Osteocyte (in vitro differentiated cells): Measurements from ENCODE around the gene ATAD1. TPM values are rescaled to one million over a fixed set of nuclear protein-coding genes. Genes with fewer than 3 reads are reported as not detected.

Source experiments
- DNase-seq: peaks from one replicate; pipeline ENCODE4 v3.0.0; 2021; ENCODE audit warnings: mixed read lengths; ENCODE audit not compliant: unreplicated experiment; ENCODE audit errors: extremely low spot score
- H3K27ac Mint-ChIP-seq: one replicate; pipeline ENCODE4 v1.8.0; 2021; ENCODE audit warnings: mild to moderate bottlenecking, mixed read lengths; ENCODE audit not compliant: unreplicated experiment
- H3K27me3 Mint-ChIP-seq: one replicate; pipeline ENCODE4 v1.8.0; 2021; ENCODE audit warnings: mixed read lengths; ENCODE audit not compliant: unreplicated experiment
- H3K36me3 Mint-ChIP-seq: one replicate; pipeline ENCODE4 v1.8.0; 2021; ENCODE audit warnings: mixed read lengths; ENCODE audit not compliant: unreplicated experiment
- H3K4me1 Mint-ChIP-seq: one replicate; pipeline ENCODE4 v1.8.0; 2021; ENCODE audit warnings: mixed read lengths; ENCODE audit not compliant: unreplicated experiment
- H3K4me3 Mint-ChIP-seq: one replicate; pipeline ENCODE4 v1.8.0; 2021; ENCODE audit warnings: mild to moderate bottlenecking, moderate library complexity, mixed read lengths; ENCODE audit not compliant: unreplicated experiment
- H3K9me3 Mint-ChIP-seq: one replicate; pipeline ENCODE4 v1.8.0; 2021; ENCODE audit warnings: mixed read lengths; ENCODE audit not compliant: unreplicated experiment
- total RNA-seq: library from RNA; stranded (reverse); gene quantifications from 2 replicates; pipeline ENCODE4 v1.2.1, GENCODE V29; 2021
- TF ChIP-seq, protein P1 (sequence below): fragments of 200-600 bp; sonication (generic); IDR thresholded peaks from 2 replicates; pipeline ENCODE4 v1.5.0; 2021; ENCODE audit warnings: antibody characterized with exemption, mild to moderate bottlenecking, moderate library complexity

ATAD1 gene
- total RNA-seq, 1 donor from 2014 or later, result 63.2 TPM

DNA sequence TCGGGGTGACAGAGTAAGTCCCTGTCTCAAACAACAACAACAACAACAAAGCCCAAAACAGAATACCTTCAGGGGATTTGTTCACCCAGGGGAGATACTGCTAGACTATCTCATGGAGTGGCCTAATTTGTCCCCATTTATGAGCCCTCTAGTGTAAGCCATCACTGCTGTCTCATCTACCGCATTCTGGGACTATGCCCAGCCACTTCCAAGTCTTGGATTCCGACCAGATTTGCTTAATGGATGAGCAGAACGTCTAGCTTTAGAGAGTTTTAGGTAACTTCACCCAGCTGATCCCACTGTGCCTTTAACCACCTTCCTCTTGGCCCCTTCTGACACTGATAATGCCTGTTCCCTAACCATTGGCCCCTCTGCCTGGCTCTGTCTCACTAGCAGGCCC is 111.3 kb downstream of the ATAD1 start:
- Mint-ChIP-seq H3K4me1 (no peaks in the 10 kb centered on the region), H3K27ac (no peak overlapping the region), H3K27me3 (no peaks in the 10 kb centered on the region), H3K9me3 (no peaks in the 10 kb centered on the region), H3K36me3 (peaks cover 2% of the 10 kb centered on the region), H3K4me3 (no peak overlapping the region)
- TF ChIP-seq, protein P1, sequence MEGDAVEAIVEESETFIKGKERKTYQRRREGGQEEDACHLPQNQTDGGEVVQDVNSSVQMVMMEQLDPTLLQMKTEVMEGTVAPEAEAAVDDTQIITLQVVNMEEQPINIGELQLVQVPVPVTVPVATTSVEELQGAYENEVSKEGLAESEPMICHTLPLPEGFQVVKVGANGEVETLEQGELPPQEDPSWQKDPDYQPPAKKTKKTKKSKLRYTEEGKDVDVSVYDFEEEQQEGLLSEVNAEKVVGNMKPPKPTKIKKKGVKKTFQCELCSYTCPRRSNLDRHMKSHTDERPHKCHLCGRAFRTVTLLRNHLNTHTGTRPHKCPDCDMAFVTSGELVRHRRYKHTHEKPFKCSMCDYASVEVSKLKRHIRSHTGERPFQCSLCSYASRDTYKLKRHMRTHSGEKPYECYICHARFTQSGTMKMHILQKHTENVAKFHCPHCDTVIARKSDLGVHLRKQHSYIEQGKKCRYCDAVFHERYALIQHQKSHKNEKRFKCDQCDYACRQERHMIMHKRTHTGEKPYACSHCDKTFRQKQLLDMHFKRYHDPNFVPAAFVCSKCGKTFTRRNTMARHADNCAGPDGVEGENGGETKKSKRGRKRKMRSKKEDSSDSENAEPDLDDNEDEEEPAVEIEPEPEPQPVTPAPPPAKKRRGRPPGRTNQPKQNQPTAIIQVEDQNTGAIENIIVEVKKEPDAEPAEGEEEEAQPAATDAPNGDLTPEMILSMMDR, result no peak
- DNase-seq, result no peak

DNA sequence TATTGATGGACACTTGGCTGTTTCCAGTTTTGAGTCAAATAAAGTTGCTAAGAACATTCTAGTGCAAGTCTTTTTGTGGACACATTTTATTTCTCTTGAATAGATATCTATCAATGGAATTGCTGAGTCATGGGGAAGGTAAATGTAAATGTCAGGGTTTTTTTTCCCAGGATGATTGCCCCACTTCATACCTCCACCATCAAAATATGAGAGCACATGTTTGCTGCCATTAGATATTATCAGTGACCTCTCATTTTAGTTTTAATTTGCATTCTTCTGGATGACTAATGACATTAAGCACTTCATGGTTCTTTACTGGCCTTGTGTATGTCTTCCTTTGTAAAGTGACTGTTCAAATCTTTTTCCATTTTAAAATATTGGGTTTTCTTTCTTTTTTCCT is 112.7 kb downstream of the ATAD1 start:
- H3K36me3 Mint-ChIP-seq, result peaks cover 2% of the 10 kb centered on the region
- no peaks in the 10 kb centered on the region for H3K9me3 Mint-ChIP-seq
- H3K4me1 Mint-ChIP-seq, result peaks cover 4% of the 10 kb centered on the region
- H3K27me3 Mint-ChIP-seq, result no peaks in the 10 kb centered on the region
- DNase-seq, result no peak
- no peak overlapping the region for H3K4me3 Mint-ChIP-seq
- no peak overlapping the region for H3K27ac Mint-ChIP-seq
- TF ChIP-seq, protein P1, result no peak

DNA sequence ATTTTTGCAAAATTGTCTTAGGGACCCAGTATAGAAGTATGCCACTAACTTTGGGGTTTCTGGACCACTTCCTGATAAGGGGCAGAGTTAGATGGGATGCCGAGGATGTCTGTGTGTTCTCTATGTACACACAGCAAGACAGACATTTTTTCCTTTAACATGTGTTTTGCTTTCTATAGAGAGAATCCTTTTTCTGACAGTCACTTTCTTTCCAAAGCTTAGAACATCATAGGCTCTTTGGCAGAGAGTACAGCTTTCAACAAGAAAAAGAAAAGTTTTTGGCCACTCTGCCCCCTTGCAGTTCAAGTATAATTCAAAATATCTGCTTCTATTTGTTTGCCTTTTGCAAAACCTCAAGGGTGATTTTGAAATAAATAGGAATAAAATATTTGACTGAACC is 114.3 kb downstream of the ATAD1 start:
- Mint-ChIP-seq H3K9me3 (no peaks in the 10 kb centered on the region), H3K4me3 (no peak overlapping the region), H3K27me3 (no peaks in the 10 kb centered on the region), H3K27ac (no peak overlapping the region), H3K4me1 (peaks cover 8% of the 10 kb centered on the region), H3K36me3 (no peaks in the 10 kb centered on the region)
- TF ChIP-seq, protein P1, result no peak
- no peak for DNase-seq

DNA sequence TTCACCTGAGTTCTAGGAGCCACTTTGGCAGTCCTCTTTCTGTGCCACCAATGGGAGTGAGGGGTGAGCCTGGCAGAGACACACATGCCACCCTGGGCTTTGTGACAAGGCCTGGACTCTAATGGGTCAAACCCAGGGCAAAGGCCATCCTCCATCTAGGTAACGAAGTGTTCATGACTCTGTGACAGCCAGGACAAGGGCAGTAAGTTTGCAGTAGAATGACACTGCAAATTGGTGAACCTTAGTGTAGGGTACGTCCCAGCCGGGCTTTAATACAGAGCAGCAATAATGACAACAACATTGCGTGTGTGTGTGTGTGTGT is 115.1 kb downstream of the ATAD1 start:
- H3K27me3 Mint-ChIP-seq, result no peaks in the 10 kb centered on the region
- DNase-seq, result no peak
- no peak overlapping the region for H3K27ac Mint-ChIP-seq
- no peak overlapping the region for H3K4me3 Mint-ChIP-seq
- no peaks in the 10 kb centered on the region for H3K9me3 Mint-ChIP-seq
- peaks cover 1% of the 10 kb centered on the region for H3K36me3 Mint-ChIP-seq
- TF ChIP-seq, protein P1, result no peak
- peaks cover 10% of the 10 kb centered on the region for H3K4me1 Mint-ChIP-seq

DNA sequence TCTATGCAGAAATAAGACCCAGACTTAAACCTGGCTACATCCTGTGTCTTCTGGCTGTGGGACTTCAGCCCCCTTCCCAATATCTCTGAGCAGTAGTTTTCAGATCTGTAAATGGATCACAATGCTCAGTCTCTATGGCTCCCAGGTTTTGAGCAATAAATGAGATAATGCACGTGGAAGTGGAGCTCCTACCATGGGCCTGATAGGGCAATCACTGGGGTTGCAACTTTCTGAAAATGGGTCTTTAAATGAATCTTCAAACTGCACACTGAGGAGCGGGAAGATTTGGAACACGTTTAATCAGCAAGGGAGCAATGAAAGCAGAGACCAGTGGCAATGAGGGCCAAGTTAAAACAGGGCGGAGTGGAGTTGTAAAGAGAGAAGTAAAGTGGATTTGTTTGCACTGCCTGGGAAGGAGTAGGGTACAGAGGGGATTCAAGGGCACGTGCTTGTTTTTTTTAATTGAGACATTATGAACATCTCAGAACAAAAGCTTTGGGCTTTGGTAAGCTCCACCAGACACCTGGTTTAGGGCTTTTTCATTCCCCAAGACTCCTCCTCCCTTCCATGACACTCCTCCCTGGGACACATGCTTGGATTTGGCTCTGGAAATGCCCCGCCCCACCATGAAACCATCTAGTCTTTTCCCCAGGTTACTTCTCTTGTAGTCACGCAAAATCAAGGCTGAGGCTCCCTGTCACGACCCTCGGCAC is 115.6 kb downstream of the ATAD1 start:
- peaks cover 13% of the 10 kb centered on the region for H3K4me1 Mint-ChIP-seq
- no peaks in the 10 kb centered on the region for H3K9me3 Mint-ChIP-seq
- H3K27me3 Mint-ChIP-seq, result no peaks in the 10 kb centered on the region
- H3K36me3 Mint-ChIP-seq, result peaks cover 2% of the 10 kb centered on the region
- no peak for DNase-seq
- no peak overlapping the region for H3K27ac Mint-ChIP-seq
- TF ChIP-seq, protein P1, result no peak
- no peak overlapping the region for H3K4me3 Mint-ChIP-seq

Other genes with a start within 250 kb of the ATAD1 start
- 18.5 and 21.9 TPM in 2 replicates for gene PAPSS2, start 158.3 kb downstream of the ATAD1 start, total RNA-seq
- 0.39 and 0.46 TPM in 2 replicates for gene KLLN, start 45.3 kb upstream of the ATAD1 start, total RNA-seq
- 67.6 and 69.3 TPM in 2 replicates for gene PTEN, start 45.4 kb upstream of the ATAD1 start, total RNA-seq